Activated naive CD8-positive, alpha-beta T cell treated with anti-CD3 and anti-CD28 coated beads, Interleukin-2, amount 50 U/mL, for 24 hours (primary cell): ENCODE results near the gene SUPT5H.

Source experiments
- ATAC-seq: fragments of 150-1000 bp; cut with Tn5 transposase; one replicate; pipeline ENCODE4 v1.10.0; 2021
- DNase-seq: peaks from one replicate; pipeline ENCODE4 v3.0.0; 2021
- H3K27ac Mint-ChIP-seq: one replicate; pipeline ENCODE4 v1.8.0; 2021; ENCODE audit warnings: mild to moderate bottlenecking, mixed read lengths
- H3K27me3 Mint-ChIP-seq: one replicate; pipeline ENCODE4 v1.8.0; 2021; ENCODE audit warnings: mixed read lengths
- H3K36me3 Mint-ChIP-seq: one replicate; pipeline ENCODE4 v1.8.0; 2021; ENCODE audit warnings: low read depth, mixed read lengths
- H3K4me1 Mint-ChIP-seq: one replicate; pipeline ENCODE4 v1.8.0; 2021; ENCODE audit warnings: mixed read lengths
- H3K4me3 Mint-ChIP-seq: one replicate; pipeline ENCODE4 v1.8.0; 2021; ENCODE audit warnings: mild to moderate bottlenecking, moderate library complexity, mixed read lengths
- H3K9me3 Mint-ChIP-seq: one replicate; pipeline ENCODE4 v1.8.0; 2021; ENCODE audit warnings: mixed read lengths

Gene SUPT5H

DNA sequence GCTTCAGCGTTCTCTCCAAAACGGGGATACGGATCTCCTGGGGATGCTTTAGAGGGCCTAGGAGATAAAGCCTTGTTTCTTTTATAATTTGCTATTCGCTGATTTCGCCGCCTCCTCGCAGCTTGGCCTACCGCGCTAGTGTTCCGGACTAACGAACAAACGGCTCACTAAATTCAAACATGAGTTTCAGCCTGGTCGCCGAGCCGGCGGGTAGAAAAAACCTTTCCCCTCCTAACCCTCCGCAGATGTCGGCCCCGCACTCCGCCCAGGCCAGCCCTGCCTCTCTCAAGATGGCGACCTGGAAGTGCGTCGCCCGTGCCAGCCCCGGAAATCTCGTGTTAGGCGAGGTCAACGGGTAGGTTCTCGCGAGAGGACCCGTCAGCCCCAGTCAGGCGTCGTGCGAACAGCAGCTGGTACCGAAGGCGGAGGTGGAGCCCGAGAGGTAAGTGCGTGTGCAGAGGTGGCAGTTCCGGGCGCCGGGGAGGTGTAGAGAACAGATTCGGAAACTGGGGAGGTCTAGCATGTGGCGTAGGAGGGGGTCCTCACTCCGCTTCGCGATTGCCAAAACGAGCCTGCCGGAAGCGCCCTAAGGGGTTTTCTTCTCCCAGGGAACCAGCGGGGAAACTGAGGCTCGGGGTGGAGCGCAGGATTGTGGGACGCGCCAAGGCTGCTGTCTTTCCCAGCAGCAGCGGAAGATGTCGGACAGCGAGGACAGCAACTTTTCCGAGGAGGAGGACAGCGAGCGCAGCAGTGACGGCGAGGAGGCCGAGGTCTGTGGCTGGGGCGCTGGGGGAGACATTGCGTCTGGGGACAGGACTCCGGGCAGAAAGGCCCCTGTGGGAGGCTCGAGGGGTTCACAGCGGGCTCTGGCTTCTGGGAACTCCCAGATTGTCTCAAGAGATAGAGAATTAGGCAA, at the start of gene SUPT5H:
SUPT5H (plus strand) TSS at position 387 of the 916 bp plus-strand sequence; CDS start at position 696, 309 bp downstream.
- H3K27ac Mint-ChIP-seq: peak within 1 kb of the TSS; percentile 99
- no peaks in the 10 kb centered on the region for H3K27me3 Mint-ChIP-seq
- peaks cover 45% of the 10 kb centered on the region for H3K36me3 Mint-ChIP-seq
- H3K4me1 Mint-ChIP-seq: peaks cover 57% of the 10 kb centered on the region
- DNase-seq (peak; percentile 96), ATAC-seq (peak; percentile 93)
- H3K4me3 Mint-ChIP-seq: peak within 1 kb of the TSS; percentile 99
- no peaks in the 10 kb centered on the region for H3K9me3 Mint-ChIP-seq

DNA sequence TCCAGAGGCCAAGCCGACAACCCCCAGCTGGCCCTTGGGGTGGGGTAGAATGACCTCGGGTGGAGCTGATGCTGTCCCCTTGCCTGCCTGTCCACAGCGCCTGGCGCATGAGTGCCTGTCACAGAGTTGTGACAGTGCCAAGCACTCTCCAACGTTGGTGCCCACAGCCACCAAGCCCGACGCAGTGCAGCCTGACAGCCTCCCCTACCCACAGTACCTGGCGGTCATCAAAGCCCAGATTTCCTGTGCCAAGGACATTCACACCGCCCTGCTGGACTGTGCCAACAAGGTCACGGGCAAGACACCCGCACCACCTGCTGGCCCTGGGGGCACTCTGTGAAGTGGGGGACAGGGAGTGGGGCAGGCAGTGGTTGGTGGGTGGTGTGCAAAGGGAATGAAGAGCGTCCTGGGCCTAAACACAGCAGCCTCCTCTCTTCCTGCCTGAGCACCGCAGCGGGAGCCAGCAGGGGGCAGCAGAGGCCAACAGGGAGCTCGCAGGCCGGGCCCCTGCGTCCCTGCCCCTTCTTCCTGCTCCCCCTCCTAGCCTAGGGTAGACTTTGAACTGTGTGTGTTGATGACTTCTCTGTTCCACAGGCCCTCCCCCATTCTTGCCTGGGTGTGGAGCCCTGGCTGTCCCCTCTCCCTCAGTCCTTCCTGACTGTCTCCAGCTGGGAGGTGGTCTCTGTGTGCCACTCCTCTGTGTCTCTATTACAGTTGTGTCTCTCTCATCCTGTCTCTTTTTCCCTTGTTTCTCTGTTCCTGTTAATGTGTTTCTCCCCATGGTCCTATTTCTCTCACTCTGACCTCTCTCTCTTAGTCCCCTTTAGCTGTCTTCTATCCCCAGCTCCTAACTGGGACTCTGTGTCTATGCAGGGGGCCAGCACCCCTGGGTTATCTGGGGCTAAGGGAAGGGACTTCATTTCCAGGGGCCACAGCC, 47.8 kb upstream of the SUPT5H start:
- H3K27me3 Mint-ChIP-seq: no peaks in the 10 kb centered on the region
- H3K9me3 Mint-ChIP-seq: no peaks in the 10 kb centered on the region
- H3K4me3 Mint-ChIP-seq: peak overlapping the region; percentile 56
- H3K27ac Mint-ChIP-seq: peak overlapping the region; percentile 89
- H3K4me1 Mint-ChIP-seq: peaks cover 64% of the 10 kb centered on the region
- H3K36me3 Mint-ChIP-seq: peaks cover 15% of the 10 kb centered on the region
- peak; percentile 55 for ATAC-seq
- peak; percentile 98 for DNase-seq

- Mint-ChIP-seq H3K9me3 (no peaks in the 10 kb centered on the region), H3K27ac (peak overlapping the region; percentile 89), H3K36me3 (peaks cover 13% of the 10 kb centered on the region), H3K27me3 (no peaks in the 10 kb centered on the region), H3K4me1 (peaks cover 63% of the 10 kb centered on the region), H3K4me3 (peak overlapping the region; percentile 56)
- DNase-seq (peak; percentile 70), ATAC-seq (peak; percentile 30)
Observed at GRCh38 chr19:39398297-39398864, 47.0 kb upstream of the SUPT5H start.

DNA sequence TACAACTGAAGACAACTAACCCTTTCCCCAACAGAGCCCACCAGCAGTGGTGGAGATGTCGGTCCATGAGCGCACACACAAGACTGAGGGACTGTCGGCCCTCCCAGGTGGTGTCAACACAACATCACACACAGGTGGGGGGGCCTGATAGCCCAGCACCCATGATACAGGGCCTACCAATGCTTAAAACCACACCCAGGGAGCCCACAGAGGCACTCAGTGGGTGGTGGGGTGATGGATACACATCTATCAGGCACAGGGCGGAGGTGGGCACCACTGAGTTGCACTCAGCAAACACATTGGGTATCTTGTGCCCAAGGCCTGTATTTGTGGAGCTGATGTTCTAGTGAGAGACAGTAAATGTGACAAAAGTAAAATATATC, 45.7 kb upstream of the SUPT5H start:
- Mint-ChIP-seq H3K9me3 (no peaks in the 10 kb centered on the region), H3K4me1 (peaks cover 68% of the 10 kb centered on the region), H3K4me3 (no peak overlapping the region), H3K36me3 (peaks cover 8% of the 10 kb centered on the region), H3K27ac (peak overlapping the region; percentile 35), H3K27me3 (no peaks in the 10 kb centered on the region)
- ATAC-seq: no peak
- DNase-seq: no peak

DNA sequence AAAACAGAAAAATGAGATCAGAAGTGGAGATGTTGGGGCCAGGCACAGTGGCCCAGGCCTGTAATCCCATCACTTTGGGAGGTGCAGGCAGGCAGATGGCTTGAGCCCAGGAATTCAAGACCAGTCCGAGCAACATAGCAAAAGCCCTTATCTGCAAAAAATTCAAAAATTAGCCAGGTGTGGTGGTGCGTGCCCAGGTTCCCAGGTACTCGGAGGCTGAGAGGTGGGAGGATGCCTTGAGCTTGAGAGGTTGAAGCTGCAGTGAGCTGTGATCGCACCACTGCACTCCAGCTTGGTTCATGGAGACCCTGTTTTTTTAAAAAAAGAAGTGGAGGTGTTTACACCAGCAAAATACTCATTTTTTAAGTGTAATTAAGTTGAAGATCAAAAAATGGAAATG, 45.3 kb upstream of the SUPT5H start:
- H3K27ac Mint-ChIP-seq: peak overlapping the region; percentile 35
- H3K4me3 Mint-ChIP-seq: no peak overlapping the region
- no peak for DNase-seq
- peaks cover 8% of the 10 kb centered on the region for H3K36me3 Mint-ChIP-seq
- no peaks in the 10 kb centered on the region for H3K27me3 Mint-ChIP-seq
- H3K4me1 Mint-ChIP-seq: peaks cover 72% of the 10 kb centered on the region
- ATAC-seq: no peak
- no peaks in the 10 kb centered on the region for H3K9me3 Mint-ChIP-seq

GRCh38 chr19:39401070-39401548, 44.3 kb upstream of the SUPT5H start:
- Mint-ChIP-seq H3K4me3 (peak overlapping the region; percentile 70), H3K4me1 (peaks cover 83% of the 10 kb centered on the region), H3K9me3 (no peaks in the 10 kb centered on the region), H3K27ac (peak overlapping the region; percentile 96), H3K36me3 (peaks cover 6% of the 10 kb centered on the region), H3K27me3 (no peaks in the 10 kb centered on the region)
- no peak for DNase-seq
- ATAC-seq: peak; percentile 3

GRCh38 chr19:39401549-39402345, 43.6 kb upstream of the SUPT5H start:
- ATAC-seq: peak; percentile 75
- peak; percentile 85 for DNase-seq
- H3K36me3 Mint-ChIP-seq: peaks cover 6% of the 10 kb centered on the region
- peak overlapping the region; percentile 96 for H3K27ac Mint-ChIP-seq
- no peaks in the 10 kb centered on the region for H3K9me3 Mint-ChIP-seq
- H3K4me1 Mint-ChIP-seq: peaks cover 85% of the 10 kb centered on the region
- H3K27me3 Mint-ChIP-seq: no peaks in the 10 kb centered on the region
- H3K4me3 Mint-ChIP-seq: peak overlapping the region; percentile 70

DNA sequence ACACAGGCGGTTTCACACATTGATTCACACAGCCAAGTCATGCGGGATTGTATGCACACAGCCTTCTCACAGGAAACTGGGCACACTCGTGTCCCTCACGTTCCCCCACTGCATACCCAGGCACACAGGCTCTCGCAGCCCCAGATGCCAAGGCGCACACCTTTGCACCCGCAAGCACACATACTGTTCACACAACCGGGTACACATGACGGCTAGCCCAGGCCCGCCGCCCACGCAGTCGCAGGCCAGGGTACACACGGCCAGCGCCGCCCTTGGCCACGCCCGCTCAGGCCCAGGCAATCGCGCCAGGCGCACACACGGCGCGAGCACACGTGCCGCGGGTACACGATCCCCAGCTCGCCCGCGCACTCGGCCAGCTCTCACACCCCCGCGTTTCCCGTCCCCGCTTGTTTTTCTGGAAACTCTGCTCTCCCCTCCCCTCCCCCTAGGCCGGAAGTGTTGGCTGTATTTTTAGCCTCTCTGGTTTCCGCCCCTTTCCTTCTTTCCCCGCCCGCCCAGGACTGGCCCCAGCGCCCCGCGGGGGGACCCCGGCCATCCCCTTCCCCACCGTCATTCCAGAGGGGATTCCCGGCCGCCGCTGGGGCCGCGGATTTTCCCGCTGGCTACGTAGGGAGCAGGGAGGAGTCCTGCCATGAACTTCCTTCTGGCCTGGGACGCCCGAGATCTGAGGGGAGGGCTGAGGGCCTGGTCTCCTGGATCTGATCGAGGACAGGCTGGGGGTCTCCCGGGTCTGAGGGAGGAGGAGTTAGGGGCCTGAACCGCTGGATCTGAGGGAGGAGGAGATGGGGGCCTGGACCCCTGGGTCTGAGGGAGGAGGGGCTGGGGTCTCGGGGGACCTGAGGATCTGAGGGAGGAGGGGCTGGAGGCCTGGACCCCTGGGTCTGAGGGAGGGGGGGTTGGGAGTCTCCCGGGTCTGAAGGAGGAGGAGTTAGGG, 42.8 kb upstream of the SUPT5H start:
- Mint-ChIP-seq H3K27ac (peak overlapping the region; percentile 96), H3K4me1 (peaks cover 81% of the 10 kb centered on the region), H3K27me3 (no peaks in the 10 kb centered on the region), H3K36me3 (peaks cover 9% of the 10 kb centered on the region), H3K4me3 (peak overlapping the region; percentile 70), H3K9me3 (no peaks in the 10 kb centered on the region)
- DNase-seq (peak; percentile 87), ATAC-seq (peak; percentile 0)

- ATAC-seq: peak; percentile 26
- H3K27me3 Mint-ChIP-seq: no peaks in the 10 kb centered on the region
- peak; percentile 96 for DNase-seq
- H3K36me3 Mint-ChIP-seq: peaks cover 17% of the 10 kb centered on the region
- H3K4me1 Mint-ChIP-seq: peaks cover 76% of the 10 kb centered on the region
- peak overlapping the region; percentile 96 for H3K27ac Mint-ChIP-seq
- no peaks in the 10 kb centered on the region for H3K9me3 Mint-ChIP-seq
- peak overlapping the region; percentile 70 for H3K4me3 Mint-ChIP-seq
Observed at GRCh38 chr19:39403331-39404312, 41.8 kb upstream of the SUPT5H start.

GRCh38 chr19:39405261-39405957, 40.0 kb upstream of the SUPT5H start:
- H3K27me3 Mint-ChIP-seq: no peaks in the 10 kb centered on the region
- H3K9me3 Mint-ChIP-seq: no peaks in the 10 kb centered on the region
- DNase-seq (no peak), ATAC-seq (no peak)
- H3K27ac Mint-ChIP-seq: peak overlapping the region; percentile 69
- peaks cover 68% of the 10 kb centered on the region for H3K4me1 Mint-ChIP-seq
- peak overlapping the region; percentile 86 for H3K4me3 Mint-ChIP-seq
- peaks cover 15% of the 10 kb centered on the region for H3K36me3 Mint-ChIP-seq

GRCh38 chr19:39405958-39406655, 39.3 kb upstream of the SUPT5H start:
- Mint-ChIP-seq H3K4me3 (peak overlapping the region; percentile 86), H3K4me1 (peaks cover 68% of the 10 kb centered on the region), H3K27me3 (no peaks in the 10 kb centered on the region), H3K36me3 (peaks cover 15% of the 10 kb centered on the region), H3K27ac (peak overlapping the region; percentile 92), H3K9me3 (no peaks in the 10 kb centered on the region)
- peak; percentile 2 for ATAC-seq
- peak; percentile 86 for DNase-seq
